AML-193 (cell line): ENCODE measurements around the gene TLCD5.
A peak's percentile ranks its signal among the peaks of the same experiment; 100 is the strongest.

ENCODE experiments used
- DNase-seq, 2 experiments: peaks; one replicate each; lab custom pipeline; 2025; lab: John Stamatoyannopoulos, UW

TLCD5 gene

DNA sequence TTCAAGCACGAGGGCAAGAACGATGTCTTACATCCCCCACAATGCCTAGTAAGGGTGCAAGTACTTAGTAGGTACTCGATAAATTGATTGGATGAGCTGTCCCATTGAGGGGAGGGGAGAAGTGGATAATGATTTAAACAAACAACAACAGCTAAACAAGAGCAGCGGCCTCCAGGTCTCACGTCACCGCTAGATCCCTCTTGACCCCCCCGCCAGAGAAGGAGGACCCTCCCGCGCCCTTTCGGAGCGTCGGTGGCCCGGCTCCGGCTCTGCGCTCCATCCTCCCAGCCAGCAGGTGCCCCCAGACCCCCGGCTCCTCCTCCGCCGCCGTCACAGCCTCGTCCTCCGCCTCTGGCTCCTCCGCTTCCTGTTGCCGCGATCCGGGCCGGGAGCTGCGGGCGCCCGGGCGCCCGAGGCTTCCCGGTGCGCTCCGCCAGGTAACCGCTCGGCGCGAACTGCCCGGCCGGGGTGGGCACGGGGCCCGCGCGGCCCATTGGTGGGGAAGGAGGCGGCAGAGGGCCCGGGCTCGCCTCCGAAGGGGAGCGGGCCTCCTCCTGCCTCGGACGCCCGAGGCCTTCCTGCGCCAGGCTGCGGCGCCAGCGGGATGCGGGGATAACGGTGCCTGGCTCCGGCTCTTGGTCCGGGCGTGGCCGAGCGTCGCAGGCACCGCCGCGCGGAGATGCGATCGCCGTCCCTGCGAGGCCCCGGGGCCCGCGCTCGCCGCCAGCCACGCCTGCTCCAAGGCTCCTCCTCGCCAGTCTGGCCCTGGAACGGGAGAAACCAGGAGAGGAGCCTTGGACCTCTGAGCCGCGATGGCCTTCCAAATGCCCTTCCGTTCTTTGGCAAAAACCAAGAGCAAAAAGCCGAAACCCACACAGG lies at the start of gene TLCD5:
TLCD5 (plus strand) TSS at position 368 of the 879 bp plus-strand sequence. CDS start 2,143 bp downstream, outside the sequence.
- DNase-seq: no peak

DNA sequence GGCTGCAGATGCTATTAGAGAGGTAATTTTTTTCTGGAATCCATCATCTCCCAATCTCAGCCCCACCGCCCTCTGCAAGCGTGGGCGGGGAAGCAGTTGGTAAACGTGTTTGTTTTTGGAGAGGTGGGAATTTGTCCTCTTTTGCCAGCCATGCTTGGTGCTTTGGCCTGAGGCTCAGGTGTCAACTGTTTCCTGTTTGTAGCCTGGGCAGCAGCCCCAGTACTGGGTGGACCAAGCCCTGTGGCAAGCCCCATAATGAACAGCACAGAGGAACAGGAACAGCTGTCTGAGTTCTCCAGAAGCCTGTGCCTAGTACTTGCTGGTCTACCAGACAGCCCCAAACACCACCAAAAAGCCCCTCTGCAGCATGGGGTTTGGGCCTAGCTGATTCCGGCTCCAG lies 45.6 kb upstream of the TLCD5 start:
- no peak for DNase-seq

DNA sequence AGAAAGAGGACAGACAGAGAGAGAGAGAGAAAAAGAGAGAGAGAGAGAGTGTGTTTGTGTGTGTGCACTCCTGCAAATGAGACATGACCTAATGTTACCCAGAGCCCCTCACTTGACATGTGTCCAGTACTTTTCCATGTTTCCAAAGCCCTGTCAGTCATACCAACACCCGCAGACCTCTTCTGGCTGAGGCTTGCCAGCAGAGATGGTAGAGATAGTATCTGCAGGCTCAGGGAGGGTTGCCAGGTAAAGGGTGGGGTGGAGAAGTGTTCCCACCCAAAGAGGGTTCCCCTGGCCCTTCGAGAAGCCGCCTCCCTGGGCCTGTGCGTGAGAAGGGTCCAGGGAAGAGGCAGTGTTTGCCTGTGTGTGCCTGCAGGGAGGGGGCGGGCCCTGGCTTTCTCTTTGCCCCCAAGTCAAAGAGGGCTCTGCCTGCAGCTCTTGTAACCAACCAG lies 44.5 kb upstream of the TLCD5 start:
- no peak for DNase-seq

DNA sequence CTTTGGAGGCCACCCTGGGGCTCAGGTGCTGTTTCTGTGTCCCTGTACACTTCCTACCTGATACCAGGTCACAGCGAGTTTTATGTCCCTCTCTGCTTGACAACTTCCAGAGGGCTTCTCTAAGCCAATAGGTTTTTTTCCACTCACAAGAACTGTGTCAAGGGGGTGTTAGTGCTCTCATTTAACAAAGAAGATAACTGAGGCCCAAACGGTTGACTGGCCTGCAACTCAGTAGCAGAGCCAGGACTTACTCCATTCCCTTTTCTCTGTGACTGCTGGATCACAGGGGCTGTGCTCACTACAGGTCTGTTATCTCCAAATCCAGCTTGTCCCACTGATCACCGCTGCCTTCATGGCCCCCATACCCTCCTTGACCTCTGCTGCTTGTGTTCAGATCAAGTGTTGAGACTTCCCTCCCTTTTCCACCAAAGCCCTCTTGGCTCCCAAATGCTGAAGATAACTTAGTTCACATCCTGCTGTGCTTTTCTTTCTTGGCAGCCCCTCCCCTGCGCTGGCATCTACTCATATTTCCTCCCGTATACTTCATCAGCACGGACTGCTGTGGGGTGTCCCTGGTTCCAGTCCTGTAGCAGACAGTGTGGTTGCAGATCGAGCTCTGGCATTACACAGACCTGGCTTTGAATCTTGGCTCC lies 43.8 kb upstream of the TLCD5 start:
- no peak for DNase-seq

DNA sequence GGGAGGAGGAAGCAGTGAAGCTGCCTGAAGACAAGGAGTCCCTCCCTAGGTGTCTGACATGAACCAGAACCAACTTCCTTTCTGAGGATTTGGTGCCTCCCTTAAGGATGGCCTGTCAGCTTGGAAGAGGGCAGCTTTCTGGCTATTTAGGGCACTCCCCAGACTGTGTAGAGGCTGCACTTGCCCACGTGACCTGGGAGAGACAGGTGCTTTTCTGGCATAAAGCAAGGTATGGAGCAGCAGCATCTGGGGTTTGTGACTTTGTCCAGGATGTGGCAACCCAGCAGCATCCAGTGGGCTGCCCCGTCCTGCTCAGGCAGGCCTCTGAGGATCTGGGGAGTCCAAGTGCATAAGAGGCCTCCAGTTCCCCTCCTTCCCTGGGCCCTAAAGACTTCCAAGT lies 42.0 kb upstream of the TLCD5 start:
- no peak for DNase-seq

DNA sequence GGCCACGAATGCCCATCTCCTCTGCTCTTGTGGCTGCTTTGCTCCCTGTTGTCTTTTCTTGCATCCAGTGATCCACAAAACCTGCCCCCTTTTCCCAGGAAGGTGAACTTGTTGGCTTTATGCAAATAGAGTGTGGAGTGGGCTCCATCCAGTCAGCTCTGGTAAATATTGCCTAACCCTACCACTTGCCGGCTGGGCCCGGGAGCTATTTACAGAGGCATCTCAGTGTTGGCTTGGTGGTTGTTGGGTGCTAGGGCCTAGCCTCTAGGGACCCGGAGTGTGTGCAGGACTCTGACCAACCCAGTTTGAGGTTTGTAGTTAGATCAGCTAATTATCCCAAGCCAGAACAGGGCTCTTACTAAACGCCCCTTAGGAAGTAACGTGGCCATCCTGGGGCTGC lies 40.8 kb upstream of the TLCD5 start:
- DNase-seq: no peak

DNA sequence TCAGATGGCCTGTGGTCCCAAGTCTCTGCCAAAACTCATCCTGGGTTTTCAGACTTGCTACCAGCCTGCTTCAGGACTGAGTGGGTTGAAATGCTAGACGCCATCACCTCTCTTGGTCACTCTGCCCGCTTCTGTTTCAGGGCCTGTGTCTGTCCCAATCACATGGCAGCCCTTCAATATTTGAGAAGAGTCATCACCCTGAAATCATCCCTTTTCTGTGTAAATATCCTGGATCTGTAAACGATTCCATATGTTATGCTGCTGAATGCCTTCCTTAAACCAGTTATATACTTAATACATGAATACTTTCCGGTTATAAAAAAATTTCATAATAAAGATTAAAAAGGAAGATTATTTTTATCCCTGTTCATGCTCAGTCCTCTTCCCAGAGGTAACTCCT lies 39.8 kb upstream of the TLCD5 start:
- DNase-seq: no peak

DNA sequence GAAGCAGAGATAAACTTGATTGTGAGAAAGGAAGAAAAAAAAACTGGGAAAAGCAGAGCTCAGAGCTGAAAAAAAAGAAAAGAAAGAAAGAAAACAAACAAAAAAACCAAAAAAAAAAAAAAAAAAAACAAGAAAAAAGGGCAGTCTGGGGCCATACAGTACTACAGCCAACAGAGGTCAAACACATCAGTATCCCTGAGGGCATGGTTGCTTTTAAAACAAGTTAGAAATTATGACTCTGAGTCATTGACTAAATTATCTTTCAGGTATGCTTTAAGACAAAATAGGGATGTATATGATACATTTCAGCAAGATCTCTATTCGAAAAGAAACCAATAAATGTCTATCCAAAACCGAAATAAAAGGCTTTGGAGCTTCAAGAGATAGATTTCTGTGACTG lies 37.1 kb upstream of the TLCD5 start:
- DNase-seq: no peak

DNA sequence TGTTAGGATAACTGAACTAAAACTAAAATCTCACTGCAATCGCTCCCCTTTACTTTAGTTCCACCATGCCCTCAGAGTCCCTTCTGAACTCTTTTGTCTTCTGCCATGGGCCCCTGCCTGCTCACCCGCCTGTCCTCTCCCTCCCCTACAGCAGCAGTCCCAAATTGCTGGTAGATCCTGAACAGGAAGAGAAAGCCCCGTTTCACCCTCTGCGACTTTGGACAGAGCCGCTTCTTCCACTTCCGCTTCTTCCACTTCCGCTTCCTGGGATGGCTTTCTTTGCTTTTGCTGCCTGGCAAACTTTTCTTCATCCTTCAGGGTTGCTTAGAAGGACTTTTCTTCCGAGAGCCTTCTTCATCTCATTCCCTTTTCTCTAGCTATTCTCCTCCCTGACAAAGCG lies 35.7 kb upstream of the TLCD5 start:
- no peak for DNase-seq

DNA sequence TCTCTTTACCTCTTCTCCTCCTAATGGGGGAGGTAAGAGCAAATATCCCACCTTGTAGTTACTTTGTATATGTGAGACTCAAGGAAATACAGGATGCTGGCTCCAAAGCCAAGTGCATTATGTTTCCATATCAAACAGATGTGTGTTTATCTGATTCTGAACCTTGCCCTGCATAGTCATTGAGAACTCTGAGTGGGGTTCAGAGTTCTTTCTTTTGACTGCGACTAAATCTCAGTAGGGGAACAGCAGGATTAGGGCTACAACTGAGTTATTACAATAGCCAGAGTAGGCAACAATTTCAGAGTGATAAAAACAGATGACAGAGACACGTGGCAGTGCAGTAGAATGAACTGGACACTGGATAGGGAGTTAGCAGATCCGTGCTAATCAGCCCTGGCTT lies 34.1 kb upstream of the TLCD5 start:
- DNase-seq: no peak

DNA sequence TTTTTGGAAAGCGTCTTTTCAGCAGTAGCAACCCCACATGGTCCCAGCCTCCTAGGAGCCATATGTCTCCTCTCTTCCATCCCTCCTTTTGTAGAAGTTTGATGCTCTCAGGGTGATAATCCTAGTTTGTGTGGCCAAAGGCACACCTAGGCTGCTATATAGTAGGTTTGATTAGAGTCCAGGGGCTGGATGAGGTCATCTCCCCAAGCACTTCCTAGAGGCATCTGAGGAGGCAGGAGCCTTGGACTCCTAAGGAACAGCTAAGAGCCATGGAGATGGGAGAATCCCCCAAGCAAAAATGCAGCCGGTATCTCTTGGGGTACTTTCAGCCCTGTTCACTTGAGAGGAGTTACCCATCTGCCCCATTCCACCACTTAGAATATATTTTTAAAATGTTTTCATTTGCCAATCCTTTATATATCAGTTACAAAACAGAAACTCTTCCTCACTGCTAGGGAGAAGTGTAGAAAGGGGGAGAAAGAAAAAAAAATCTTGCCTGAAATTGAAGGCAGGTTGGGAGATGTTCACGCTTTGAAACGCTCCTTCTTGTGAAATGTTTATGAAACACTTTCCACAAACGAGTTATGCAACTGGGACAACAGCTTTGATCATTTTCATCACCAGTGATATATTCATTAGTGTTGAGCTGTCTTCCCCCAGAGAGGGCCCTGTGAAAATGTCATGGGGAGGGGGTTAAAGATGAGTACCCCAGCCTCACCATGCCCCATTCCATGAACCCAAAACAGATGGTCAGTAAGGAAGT lies 31.9 kb upstream of the TLCD5 start:
- peak in 1 of 2 experiments; percentile 2 for DNase-seq

DNA sequence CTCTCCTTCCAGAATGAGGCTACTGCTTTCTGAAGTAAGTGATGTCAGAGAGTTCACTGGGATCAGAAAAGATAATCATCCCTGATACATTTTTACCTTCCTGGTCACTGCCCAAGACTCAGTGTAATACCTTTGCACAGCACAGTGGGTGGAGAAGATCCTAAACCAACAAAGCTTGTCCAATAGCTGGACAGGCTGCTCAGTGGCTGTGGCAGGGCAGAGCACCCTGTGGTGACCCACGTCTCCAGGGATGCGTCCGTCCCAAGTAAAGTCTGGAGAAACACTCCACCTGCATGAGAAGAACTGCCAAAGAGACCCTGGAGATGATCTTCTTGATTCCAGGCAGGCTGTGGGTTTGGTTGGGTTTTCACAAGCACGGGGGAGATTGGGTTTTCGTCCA lies 31.0 kb upstream of the TLCD5 start:
- no peak for DNase-seq

DNA sequence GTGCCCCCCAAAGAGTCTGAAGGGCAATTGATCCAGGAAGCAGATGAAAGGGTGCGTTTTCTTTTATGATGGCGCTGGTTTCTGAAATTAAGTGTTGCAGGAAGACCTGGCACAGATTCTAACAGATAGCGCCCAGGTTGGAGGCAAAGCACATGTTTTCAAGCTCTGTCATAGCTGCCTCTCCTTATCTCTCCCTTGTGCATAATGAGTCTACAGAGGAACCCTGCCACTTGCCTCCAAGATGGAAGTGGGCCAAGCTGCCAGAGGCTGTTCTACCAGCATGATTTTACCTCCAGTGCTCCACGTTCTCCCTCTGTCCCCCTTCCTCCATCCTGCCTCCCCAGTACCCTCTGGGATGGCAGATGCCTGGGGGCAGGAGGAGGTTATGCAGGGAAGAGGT lies 30.0 kb upstream of the TLCD5 start:
- no peak for DNase-seq

DNA sequence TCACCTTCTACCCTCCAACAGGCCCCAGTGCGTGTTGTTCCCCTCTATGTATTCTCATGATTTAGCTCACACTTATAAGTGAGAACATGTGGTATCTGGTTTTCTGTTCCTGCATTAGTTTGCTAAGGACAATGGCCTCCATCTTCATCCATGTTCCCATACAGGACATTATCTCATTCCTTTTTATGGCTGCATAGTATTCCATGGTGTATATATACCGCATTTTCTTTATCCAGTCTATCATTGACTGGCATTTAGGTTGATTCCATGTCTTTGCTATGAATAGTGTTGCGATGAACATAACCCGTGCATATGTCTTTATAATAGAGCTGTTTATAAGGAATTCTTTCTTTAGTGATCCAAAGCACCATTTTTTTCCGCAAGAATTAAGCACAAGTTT lies 28.5 kb upstream of the TLCD5 start:
- no peak for DNase-seq

DNA sequence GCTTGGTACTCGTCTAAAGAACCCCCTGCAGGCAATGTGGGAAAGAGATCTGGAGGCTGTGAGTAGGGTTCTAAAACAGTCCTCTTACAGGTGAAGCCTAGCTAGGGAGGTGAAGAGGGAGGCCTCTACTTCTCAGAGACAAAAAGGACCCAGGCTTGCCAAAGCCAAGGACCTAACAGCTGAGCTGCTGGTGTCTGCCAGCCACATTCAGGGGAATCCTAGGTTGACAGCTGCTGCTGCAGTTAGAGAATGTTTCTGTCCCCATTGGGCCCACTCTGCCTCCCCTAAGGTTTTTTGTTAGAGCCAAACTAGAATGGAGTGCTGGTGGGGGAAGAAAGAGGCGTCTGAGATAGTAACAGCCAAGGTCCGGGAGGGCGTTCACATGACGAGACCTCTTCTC lies 26.6 kb upstream of the TLCD5 start:
- DNase-seq: no peak

DNA sequence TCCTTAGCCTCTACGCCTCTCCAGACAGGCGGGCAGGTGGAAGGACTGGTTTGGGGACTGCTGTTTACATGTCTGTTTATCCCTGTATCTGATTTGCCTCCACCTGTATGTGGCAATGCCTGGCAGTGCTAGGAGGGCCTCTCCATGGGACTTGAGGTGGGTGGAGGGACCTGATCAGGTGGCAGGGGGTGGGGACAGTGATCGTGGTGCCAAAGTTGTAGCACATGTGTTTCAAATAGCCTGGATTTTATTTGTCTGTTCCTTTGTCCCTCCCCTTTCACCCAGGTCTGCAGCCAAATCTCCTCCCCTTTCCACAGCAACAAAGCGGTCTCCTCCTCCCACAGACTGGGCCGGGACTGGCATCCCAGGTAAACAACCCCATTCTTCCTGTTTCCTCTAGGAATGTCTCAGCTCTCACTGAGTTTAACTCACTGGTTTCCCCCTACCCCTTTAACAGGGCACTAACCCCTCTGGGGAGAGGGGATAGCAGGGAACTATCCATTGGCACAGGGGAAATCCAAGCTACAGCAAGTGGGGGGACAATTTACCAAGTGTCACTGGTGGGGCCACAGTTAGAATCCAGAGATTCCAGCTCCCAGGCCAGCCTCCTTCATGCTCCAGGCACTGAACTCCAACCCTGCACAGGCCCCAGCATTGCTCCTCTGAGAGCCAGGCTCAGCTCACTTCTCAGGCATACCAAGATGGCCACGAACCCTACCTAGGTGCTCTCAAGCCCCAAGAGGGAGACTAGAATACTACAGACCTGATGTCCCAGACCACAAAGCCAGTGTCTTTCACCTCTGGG lies 22.9 kb upstream of the TLCD5 start:
- no peak for DNase-seq

DNA sequence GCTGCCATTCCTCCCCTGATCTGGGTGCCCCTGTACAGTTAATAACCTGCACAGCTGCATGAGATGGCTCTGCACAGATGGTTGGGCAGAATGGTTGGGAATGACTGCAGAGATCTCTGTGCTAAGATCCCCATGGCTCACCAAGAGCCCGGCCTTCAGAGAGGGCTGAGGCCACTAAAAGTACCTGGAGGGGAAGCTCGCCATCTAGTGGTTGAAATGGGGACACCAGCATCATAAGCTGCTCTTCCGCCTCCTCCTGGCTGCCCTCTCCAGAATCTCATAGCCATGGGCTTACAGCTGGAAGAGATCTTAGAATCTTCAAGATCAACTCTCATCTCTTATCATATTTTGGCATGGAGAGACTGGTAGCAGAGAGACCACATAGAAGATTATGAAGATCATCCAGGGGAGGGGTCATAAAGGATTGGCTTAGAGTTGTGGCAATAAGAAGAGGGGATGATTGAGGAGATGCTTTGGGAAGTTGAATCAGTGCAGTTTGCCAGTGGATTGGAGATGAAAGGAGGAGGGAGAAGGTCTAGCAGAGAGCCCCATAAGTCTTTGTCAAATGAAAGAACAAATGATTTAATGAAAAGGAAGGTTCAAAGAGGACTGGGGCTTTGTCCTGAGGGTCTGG lies 22.0 kb upstream of the TLCD5 start:
- DNase-seq: peak; percentile 4 to 12

DNA sequence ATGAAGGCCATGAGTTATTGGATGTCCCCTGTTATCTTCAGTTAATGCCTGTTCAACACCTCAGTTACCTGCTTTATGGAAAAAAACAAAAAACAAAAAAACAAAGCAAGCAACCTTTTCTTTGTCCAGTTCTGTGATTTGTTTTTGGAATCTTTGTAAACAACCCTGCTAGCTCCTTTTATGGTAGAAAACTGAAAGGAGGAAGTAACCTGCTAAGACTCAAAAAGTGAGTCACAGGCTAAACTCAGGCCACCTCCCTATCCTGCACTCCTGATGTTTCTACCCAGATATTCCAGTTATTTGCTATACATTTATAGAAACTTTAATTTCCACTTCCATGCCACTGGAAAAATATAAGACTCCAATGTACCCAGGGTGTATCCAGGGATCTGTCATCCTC lies 20.6 kb upstream of the TLCD5 start:
- no peak for DNase-seq

DNA sequence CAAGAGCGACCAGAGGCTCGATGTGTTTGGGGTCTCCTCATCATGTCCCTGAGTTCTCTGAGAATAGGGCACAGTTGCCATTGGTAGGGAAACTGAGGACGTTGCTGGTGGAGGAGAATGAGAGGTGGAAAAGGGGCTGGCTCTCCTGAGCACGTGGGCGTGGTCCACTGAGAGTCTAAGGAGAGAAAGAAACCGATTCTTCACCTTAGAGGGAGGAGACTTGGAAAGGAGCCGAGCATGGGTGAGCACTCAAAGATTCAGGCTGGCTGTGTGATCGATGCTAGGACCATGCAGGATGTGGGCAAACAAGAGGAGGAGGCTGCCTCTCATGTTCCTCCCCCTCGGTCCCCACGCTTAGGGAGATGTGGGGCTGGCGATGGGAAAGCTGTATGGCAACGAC lies 19.8 kb upstream of the TLCD5 start:
- no peak for DNase-seq

DNA sequence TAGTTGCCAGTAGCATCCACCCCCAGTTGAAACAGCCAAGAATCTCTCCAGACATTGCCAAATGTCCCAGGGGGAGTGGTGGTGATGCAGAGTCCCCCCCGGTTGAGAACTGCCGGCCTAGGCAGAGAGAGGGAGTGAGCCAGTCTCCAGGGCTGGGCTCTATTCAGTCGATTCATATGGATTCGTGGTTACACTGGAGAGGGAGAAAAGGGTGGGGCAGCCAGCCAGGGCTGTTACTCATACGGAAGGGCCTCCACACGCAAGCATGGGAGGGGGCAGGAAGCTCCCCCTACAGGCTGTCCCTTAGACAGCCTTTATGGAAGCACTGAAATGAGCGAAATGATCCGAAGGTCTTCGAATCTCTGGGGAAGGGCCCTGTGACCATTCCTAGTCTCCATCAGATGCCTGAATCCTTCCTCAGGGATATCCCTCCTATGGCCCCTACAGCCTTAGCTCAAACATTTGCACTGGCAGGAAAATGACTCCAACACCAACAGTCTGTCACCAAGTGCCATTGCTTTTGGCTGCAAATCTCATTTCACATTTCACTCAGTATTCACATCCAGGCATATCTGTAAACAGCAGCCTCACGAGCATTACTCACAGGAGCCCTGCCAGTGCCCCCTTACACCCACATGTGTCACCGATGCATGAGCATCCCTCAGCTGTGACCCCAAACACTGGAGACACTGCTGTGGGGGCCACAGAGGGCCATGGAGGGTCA lies 18.4 kb upstream of the TLCD5 start:
- no peak for DNase-seq

DNA sequence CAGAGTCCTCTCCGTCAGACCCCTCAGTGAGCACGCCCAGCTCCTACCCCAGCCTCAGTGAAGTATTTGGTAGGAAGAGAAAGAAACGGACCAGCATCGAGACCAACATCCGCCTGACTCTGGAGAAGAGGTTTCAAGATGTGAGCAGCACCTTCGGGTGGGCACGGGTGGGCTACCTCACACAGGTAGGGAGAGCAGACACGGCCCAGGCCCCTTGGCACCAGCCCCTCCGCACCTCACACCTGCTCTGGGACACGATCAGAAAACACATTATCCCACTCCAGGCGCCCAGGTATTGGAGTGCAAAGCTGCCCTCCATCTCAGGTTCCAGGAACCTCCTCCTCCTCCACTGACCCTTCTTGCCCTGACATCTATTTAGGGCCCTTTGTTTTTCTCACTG lies 17.6 kb upstream of the TLCD5 start:
- DNase-seq: no peak
